Activated CD4-positive, alpha-beta T cell treated with anti-CD3 and anti-CD28 coated beads, Interleukin-10, Interleukin-2, amounts not matched to agents 100 ng/mL and 50 ng/mL, durations not matched to agents 16 hours and 8 hours (primary cell): ENCODE measurements around the gene ULK2.
"Not testable (repeated sequence)": the region's sequence is repeated elsewhere in the genome, so short reads cannot be mapped to it uniquely, and the experiment has no call there.

ENCODE experiments used
- DNase-seq: peaks from one replicate; pipeline ENCODE4 v3.0.0-alpha.2; 2020

Gene ULK2

GRCh38 chr17:19860647-19861177 lies 7.0 kb downstream of the ULK2 start:
- not testable (repeated sequence) for DNase-seq

GRCh38 chr17:19857640-19858039 lies 10.1 kb downstream of the ULK2 start:
- DNase-seq = no peak

- no peak for DNase-seq
Observed at GRCh38 chr17:19833914-19834313, 33.8 kb downstream of the ULK2 start.

GRCh38 chr17:19830061-19830460 lies 37.7 kb downstream of the ULK2 start:
- DNase-seq = no peak

- DNase-seq = peak; percentile 11
Observed at GRCh38 chr17:19812407-19812806, 55.3 kb downstream of the ULK2 start.

GRCh38 chr17:19805006-19805405 lies 62.7 kb downstream of the ULK2 start:
- no peak for DNase-seq

- peak; percentile 7 for DNase-seq
Observed at GRCh38 chr17:19800571-19800970, 67.2 kb downstream of the ULK2 start.

GRCh38 chr17:19799796-19800195 lies 67.9 kb downstream of the ULK2 start:
- no peak for DNase-seq

GRCh38 chr17:19796457-19796856 lies 71.3 kb downstream of the ULK2 start:
- DNase-seq = no peak

- DNase-seq = no peak
Observed at GRCh38 chr17:19791918-19792550, 75.7 kb downstream of the ULK2 start.

- peak; percentile 50 for DNase-seq
Observed at GRCh38 chr17:19787733-19788357, 79.9 kb downstream of the ULK2 start.

GRCh38 chr17:19785854-19786253 lies 81.9 kb downstream of the ULK2 start:
- DNase-seq = no peak

- peak; percentile 64 for DNase-seq
Observed at GRCh38 chr17:19781488-19782458, 86.0 kb downstream of the ULK2 start.

- DNase-seq = no peak
Observed at GRCh38 chr17:19780846-19781245, 86.9 kb downstream of the ULK2 start.

- no peak for DNase-seq
Observed at GRCh38 chr17:19773534-19773933, 94.2 kb downstream of the ULK2 start.

GRCh38 chr17:19771971-19772630 lies 95.6 kb downstream of the ULK2 start:
- DNase-seq = peak; percentile 63

- no peak for DNase-seq
Observed at GRCh38 chr17:19770985-19771735, 96.6 kb downstream of the ULK2 start.

GRCh38 chr17:19769946-19770652 lies 97.6 kb downstream of the ULK2 start:
- no peak for DNase-seq

- peak; percentile 38 for DNase-seq
Observed at GRCh38 chr17:19768046-19768782, 99.5 kb downstream of the ULK2 start.

- peak; percentile 82 for DNase-seq
Observed at GRCh38 chr17:19766421-19767270, 101.1 kb downstream of the ULK2 start.
